Measurements from ENCODE around the gene KDM6A.
"Not testable (repeated sequence)": the region's sequence is repeated elsewhere in the genome, so short reads cannot be mapped to it uniquely, and the experiment has no call there.

The KDM6A gene

DNA sequence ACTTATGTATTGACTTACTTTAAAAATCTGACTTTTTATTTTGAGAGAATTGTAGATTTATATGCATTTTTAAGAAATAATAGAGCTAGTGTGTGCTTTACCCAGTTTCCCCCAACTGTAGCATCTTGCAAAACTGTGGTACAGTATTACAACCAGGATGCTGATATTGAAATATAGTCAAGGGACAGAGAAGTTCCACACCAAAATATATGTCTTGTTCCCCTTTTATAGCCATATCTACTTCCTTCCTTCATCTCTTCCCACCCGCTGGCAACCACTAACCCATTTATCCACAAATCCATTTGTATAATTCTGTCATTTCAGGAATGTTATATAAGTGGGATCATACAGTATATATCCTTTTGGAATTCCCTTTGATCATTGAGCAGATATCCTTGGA lies 16.8 kb downstream of the KDM6A start:
- DNase-seq (ENCODE audit: low read depth): no peak

GRCh38 chrX:44890247-44890646 lies 17.3 kb downstream of the KDM6A start:
- no peak for DNase-seq (ENCODE audit: low read depth)

DNA sequence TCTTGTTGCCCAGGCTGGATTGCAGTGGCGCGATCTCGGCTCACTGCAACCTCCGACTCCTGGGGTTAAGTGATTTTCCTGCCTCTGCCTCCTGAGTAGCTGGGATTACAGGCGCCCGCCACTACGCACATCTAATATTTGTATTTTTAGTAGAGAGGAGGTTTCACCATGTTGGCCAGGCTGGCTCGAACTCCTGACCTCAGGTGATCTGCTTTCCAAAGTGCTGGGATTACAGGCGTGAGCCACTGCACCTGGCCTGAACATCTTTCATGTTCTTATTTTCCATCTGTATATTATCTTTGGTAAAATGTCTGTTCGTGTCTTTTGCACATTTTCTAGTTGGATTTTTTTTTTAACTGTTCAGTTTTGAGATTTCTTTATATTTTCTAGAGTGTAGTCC lies 17.7 kb downstream of the KDM6A start:
- not testable (repeated sequence) for DNase-seq (ENCODE audit: low read depth)

- DNase-seq (ENCODE audit: low read depth): no peak
These were observed 18.7 kb downstream of the KDM6A start for GRCh38 chrX:44891642-44892041.

DNA sequence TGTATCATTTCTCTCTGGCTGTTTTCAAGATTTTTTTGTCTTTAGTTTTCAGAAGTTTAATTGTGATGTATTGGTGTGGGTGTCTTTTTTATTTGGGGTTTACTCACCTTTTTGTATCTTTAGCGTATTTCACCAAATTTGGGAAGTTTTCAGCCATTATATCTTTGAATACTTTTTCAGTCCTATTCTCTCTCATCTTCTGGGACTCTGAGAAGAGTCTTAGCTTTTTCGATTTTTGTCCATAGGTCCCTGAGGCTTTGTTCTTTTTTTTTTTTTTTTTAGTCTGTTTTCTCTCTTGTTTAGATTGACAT lies 23.8 kb downstream of the KDM6A start:
- DNase-seq (ENCODE audit: low read depth): no peak

GRCh38 chrX:44897539-44897938 lies 24.6 kb downstream of the KDM6A start:
- DNase-seq (ENCODE audit: low read depth): no peak

DNA sequence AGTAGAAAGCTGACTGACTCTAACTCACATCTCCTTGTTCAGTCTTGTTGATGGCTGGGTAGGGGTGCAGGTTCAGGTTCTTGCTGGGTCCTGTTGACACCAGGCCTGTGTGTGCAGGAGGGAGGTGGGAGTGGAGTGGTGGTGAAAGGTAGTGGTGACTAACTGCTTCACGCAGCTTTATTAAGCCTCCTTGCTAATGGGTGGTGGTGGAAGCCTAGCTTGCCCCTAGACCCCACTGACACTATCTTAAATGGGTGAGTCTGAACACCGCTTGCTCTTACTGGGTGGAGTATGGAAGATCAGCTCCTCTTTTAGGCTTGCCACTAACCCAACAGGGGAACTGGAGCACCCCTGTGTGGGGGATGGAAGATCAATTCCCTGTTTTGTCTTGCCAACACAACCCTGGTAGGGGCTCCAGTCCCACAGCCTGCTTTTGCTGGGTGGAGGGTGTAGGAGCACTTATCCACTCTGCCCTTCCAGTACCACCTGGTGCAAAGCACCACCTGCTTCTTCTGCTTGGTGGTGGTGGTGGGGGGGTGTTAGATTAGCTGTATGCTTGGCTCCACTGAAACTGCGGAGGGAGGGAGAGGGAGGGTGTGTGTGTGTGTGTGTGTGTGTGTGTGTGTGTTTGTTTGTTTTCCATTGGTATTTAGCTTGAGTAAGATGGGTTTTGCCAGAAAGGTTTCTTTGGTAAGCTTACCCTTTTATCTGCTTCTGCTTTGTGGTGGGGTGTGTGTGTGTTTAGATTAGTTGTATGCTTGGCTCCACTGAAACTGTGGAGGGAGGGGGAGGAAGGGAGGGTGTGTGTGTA lies 25.6 kb downstream of the KDM6A start:
- no peak for DNase-seq (ENCODE audit: low read depth)

GRCh38 chrX:44899946-44900345 lies 27.0 kb downstream of the KDM6A start:
- no peak for DNase-seq (ENCODE audit: low read depth)

DNA sequence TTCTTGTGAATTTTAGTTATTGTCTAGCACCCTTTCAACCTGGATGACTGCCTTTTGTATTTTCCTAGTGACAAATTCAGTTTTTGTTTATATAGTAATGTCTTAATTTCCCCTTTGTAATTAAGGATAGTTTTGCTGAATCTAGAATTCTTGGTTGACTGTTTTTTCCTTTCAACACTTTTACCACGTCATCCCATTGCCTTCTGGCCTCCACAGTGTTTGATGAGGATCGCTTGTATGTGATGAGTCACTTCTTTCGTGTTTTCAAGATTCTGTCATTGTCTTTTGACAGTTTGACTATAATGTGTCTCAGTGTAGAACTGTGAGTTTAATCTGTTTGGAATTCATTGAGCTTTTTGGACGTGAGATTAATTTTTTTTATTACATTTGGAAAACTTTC lies 30.1 kb downstream of the KDM6A start:
- peak; percentile 82 for DNase-seq (ENCODE audit: low read depth)

- DNase-seq (ENCODE audit: low read depth): no peak
These were observed 31.0 kb downstream of the KDM6A start for GRCh38 chrX:44903830-44904530.

DNA sequence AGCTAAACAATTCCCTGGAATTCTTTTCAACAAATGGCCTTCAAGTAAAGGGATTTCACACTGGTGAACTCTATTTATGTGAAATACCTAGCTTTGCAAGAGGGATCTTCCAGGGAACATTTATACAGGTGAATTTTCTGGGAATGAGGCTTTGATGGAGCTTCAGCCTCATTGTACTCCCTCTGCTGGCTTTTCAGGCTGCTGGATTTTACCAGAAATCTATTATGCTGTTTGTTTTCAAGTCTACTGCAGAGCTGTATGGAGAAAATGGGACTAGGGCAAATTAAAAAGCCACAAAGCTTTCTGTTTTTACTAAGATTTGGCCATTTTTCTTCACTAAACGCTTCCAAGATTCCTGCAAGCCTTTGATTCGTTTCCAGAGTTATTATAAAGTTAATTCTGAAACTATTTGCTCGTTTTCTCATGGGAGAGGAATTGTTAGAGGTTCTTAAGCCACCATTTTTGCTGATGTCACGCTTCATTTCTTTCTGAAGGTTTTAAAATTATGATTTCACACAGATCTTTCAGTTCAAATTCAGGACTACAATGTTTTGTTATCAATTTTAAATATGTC lies 31.6 kb downstream of the KDM6A start:
- peak; percentile 40 for DNase-seq (ENCODE audit: low read depth)

GRCh38 chrX:44906041-44906440 lies 33.1 kb downstream of the KDM6A start:
- no peak for DNase-seq (ENCODE audit: low read depth)

- DNase-seq (ENCODE audit: low read depth): no peak
These were observed 33.6 kb downstream of the KDM6A start for GRCh38 chrX:44906542-44906941.

- peak; percentile 64 for DNase-seq (ENCODE audit: low read depth)
These were observed 35.2 kb downstream of the KDM6A start for GRCh38 chrX:44908153-44908552.

- DNase-seq (ENCODE audit: low read depth): no peak
These were observed 35.8 kb downstream of the KDM6A start for GRCh38 chrX:44908827-44909226.

GRCh38 chrX:44910508-44910907 lies 37.5 kb downstream of the KDM6A start:
- DNase-seq (ENCODE audit: low read depth): not testable (repeated sequence)

DNA sequence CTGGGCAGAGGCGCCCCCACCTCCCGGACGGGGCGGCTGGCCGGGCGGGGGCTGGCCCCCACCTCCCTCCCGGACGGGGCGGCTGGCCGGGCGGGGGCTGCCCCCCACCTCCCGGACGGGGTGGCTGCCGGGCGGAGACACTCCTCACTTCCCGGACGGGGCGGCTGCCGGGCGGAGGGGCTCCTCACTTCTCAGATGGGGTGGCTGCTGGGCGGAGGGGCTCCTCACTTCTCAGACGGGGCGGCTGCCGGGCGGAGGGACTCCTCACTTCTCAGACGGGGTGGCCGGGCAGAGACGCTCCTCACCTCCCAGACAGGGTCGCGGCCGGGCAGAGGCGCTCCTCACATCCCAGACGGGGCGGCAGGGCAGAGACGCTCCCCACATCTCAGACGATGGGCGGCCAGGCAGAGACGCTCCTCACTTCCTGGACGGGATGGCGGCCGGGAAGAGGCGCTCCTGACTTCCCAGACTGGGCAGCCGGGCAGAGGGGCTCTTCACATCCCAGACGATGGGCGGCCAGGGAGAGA lies 38.1 kb downstream of the KDM6A start:
- DNase-seq (ENCODE audit: low read depth): not testable (repeated sequence)

DNA sequence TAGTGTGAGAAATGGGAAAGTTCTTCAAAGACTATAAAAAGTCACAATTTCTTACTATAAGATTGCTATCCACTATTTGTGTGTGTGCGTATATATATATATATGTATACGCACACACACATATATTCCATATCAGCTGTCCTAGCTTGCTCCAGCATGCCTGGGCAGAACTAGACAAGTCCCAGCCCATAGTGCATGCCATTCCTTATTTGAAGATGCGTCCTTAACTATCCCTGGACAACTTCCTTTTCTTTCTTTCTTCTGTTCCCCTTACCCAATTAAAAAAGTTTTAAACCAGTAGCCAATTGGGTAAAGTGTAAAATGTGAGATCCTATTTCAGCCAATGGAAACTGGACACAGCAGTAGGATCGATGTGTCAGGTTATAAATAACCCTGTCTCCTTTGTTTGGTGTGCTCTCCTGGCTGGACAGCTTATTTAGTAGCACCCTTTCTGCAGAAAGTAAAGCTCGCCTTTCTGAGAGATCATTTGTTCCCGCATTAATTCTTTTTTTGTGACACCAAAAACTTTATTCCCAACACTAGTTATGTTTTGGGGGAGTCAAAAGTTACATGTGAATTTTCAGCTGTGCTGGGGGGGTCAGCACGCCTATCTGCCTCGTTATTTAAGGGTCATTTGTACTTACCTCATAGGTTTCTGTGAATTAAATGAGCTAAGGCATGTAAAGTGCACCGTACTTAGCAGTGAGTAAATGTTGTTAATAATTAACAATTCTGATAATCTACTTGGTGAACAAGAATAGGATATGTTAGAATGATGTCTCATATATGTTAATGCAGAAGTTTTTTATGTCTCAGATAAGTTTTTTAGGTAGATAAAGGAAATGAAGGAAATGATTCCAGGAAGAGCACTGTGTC lies 40.9 kb downstream of the KDM6A start:
- no peak for DNase-seq (ENCODE audit: low read depth)

GRCh38 chrX:44914532-44915198 lies 41.7 kb downstream of the KDM6A start:
- DNase-seq (ENCODE audit: low read depth): no peak

DNA sequence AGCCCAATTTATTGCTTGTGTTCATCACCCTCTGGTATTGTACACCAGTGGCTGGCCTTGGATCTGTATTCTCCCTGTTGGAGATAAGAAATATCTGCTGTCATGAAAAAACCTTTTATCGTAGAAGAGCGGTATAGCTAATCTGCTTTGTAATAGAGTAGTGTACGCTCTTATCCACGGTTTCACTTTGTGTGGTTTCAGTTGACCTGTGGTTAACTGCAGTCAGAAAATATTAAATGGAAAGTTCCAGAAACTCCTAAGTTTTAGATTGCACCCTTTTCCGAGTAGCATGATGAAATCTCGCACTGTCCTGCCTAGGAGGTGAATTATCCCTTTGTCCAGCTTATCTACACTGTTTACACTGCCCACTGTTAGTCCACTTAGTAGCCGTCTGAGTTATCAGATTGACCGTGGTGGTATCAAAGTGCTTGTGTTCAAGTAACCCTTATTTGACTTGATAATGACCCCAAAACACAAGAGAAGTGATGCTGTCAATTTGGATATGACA lies 42.4 kb downstream of the KDM6A start:
- no peak for DNase-seq (ENCODE audit: low read depth)

DNA sequence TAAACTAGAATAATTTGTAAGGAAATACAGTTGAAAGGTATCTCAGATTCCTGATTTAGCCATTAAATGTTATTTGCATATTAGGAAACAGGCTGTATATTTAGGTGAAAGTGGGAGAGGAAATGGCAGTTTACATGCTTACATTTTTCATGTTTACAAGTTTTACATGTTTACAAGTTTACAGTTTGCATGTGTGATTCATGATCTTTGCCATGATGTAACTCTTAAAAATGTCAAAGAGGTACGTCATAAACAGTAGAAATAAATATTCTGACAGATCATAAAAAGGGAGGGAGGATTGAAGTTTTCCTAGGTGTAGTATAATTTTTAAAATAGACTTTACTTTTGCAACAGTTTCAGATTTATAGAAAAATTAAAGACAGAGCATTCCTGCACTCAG lies 45.7 kb downstream of the KDM6A start:
- no peak for DNase-seq (ENCODE audit: low read depth)

All from GM04503 (cell line).